GM18868 (cell line): ENCODE data around the gene GULP1.

Experiments
- ATAC-seq: cut with Tn5 transposase; IDR thresholded peaks from one replicate; pipeline ENCODE4 v1.9.1; 2021; ENCODE audit warnings: mild to moderate bottlenecking, moderate library complexity; ENCODE audit not compliant: unreplicated experiment

The GULP1 gene

DNA sequence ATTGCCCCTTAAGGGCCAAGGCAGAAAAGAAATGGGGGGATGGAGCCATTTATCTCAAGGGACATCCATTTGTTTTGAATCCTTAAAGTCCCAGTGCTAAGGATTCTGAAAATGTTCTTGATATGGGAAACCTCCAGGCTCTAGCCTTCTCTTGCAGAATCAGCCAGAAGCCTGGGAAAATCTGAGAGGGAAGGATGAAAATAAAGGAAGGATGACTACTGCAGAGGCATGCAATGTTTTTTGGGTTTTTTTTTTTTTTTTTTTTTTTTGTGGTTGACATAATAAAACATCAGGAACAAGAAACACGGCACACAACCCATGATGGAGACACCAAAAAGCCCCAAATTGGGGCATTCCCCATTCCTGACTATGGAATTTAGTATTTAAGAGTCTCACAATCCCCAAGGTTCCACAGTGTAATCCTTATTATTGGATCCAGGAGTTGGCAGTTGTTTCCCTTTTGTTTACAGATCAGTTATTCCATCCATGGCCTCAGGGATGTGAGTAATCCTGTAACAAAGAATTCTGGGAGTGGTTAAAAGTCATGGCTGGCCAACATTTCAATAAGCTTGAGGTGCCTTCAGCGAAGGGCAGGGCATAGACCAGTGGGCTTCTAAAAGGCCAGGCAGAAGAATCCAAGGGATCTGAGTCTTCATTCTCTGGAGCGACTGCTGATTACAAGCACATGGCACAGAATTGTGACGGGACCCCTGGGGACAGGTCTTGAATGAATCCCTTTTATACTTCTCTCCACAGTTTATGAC is 337.5 kb downstream of the GULP1 start:
- ATAC-seq, result no peak

DNA sequence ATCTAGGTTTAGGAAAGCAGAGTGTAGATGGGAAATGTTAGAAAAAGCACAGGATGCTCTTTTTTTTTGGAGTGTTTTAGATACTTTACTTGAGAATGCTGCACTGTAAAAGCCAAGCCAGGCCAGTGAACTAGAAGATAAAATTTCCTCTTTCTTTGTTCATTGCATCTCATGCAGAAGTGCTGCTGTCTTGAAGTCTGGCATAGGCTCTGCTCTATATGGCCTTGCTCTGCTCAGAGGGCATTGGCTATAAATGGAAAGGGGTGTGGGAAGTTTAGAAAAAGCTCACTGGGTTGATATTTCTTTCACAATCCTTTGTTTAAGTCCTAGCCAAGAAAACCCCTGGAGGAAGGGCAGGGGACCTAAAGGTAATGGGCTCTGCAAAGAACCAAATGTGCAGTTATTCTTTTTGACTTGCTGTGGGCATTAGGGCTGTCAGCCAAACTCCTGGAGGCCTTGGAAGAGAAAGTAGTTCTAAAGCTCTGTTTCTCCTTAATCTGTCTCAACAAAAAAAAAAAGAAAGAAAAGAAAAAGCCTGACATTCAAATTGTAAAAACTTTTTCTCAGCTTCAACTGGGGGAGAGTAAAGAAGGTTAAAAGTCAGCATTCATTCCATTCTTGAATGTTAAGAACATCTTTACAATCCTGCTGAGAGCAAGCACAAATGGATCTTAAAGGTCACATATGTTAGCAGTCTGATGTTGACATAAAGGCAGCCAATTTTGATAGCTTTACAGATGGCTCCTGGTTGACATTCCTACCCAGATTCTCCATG is 338.3 kb downstream of the GULP1 start:
- ATAC-seq, result no peak

DNA sequence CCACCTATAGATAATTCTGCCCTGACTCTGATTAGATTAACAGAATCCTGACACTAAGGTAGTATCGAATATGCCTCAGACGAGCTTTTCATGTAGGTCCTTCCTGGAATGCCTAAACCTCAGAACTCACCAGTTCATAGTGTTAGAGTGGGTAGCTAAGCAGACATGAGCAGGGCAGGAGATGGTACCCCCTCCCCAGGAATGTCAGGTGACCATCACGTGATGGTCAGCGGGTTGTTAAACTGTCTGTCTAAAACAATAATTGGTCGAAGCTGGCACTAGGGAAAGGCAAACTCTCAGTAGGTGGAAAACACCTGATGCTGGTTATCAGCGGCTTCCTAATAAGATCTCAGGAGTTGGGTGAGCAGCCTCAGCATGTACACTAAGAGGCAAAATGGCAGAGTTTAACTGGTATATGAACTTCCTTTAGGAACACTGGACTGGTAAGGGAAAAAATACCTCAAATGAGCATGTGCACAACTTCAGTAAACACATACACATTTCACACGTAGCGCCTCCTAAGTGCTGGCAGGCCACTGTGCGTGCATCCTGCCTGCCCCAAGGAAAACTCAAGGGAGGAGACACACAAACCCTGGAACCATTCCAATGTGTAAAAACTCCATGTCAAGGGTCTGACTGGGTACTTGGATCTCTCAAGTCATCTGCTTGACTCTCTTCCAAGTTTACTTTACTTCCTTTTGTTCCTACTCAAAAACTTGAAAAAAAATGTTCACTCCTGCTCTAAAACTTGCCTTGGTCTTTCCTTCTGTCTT is 339.5 kb downstream of the GULP1 start:
- ATAC-seq, result no peak

- ATAC-seq, result no peak
Measured at GRCh38 chr2:188634656-188635055, 343.0 kb downstream of the GULP1 start.
